IMR-90 (cell line): ENCODE measurements around the gene OAS3.

Source experiments
- BHLHE40 ChIP-seq: fragments of 150-350 bp; IDR thresholded peaks from 2 replicates; pipeline ENCODE4 v1.6.1; 2016; ENCODE audit warnings: mild to moderate bottlenecking, low read depth, low read length
- CEBPB ChIP-seq: IDR thresholded peaks from 2 replicates; pipeline ENCODE4 v1.6.1; 2012; ENCODE audit warnings: low read depth, low read length, improper control_type of control experiment
- ELK1 ChIP-seq: fragments of 150-350 bp; IDR thresholded peaks from 2 replicates; pipeline ENCODE4 v1.6.1; 2016; ENCODE audit warnings: low read depth, mild to moderate bottlenecking, low read length, moderate library complexity, borderline replicate concordance
- FOS ChIP-seq: fragments of 150-350 bp; IDR thresholded peaks from 2 replicates; pipeline ENCODE4 v1.6.1; 2016; ENCODE audit warnings: low read depth, low read length
- MAFK ChIP-seq: IDR thresholded peaks from 2 replicates; pipeline ENCODE4 v1.6.1; 2012; ENCODE audit warnings: low read depth, low read length, improper control_type of control experiment
- MAZ ChIP-seq: IDR thresholded peaks from 2 replicates; pipeline ENCODE4 v1.6.1; 2012; ENCODE audit warnings: low read depth, mild to moderate bottlenecking, low read length, improper control_type of control experiment, moderate library complexity, borderline replicate concordance
- MXI1 ChIP-seq: IDR thresholded peaks from 2 replicates; pipeline ENCODE4 v1.6.1; 2012; ENCODE audit warnings: low read depth, mild to moderate bottlenecking, low read length, moderate library complexity, borderline replicate concordance
- NFE2L2 ChIP-seq: fragments of 150-350 bp; IDR thresholded peaks from 2 replicates; pipeline ENCODE4 v1.6.1; 2016; ENCODE audit warnings: low read depth, mild to moderate bottlenecking, low read length
- POLR2A ChIP-seq: IDR thresholded peaks from 2 replicates; pipeline ENCODE4 v1.6.1; 2012; ENCODE audit warnings: mild to moderate bottlenecking, low read depth, low read length
- RAD21 ChIP-seq: IDR thresholded peaks from 2 replicates; pipeline ENCODE4 v1.6.1; 2012; ENCODE audit warnings: low read length, improper control_type of control experiment
- RCOR1 ChIP-seq: IDR thresholded peaks from 2 replicates; pipeline ENCODE4 v1.6.1; 2012; ENCODE audit warnings: mild to moderate bottlenecking, low read length, improper control_type of control experiment; ENCODE audit not compliant: insufficient replicate concordance
- RFX5 ChIP-seq: IDR thresholded peaks from 2 replicates; pipeline ENCODE4 v1.8.0; 2012; ENCODE audit warnings: low read depth, mild to moderate bottlenecking, low read length, moderate library complexity
- SMC3 ChIP-seq: fragments of 150-350 bp; IDR thresholded peaks from 2 replicates; pipeline ENCODE4 v1.6.1; 2016; ENCODE audit warnings: low read depth, mild to moderate bottlenecking, antibody characterized with exemption, low read length, moderate library complexity
- TF ChIP-seq, protein P1 (sequence below): conservative IDR thresholded peaks from 2 replicates; pipeline ENCODE4 v1.5.1; 2012; ENCODE audit warnings: mild to moderate bottlenecking, low read depth, low read length, improper control_type of control experiment

GRCh38 chr12:112998987-112999767 lies 60.9 kb downstream of the OAS3 start:
- TF ChIP-seq CEBPB (no peak), POLR2A (no peak), RCOR1 (no peak), RFX5 (no peak), MAFK (no peak), SMC3 (no peak), RAD21 (no peak), FOS (no peak), MAZ (no peak), BHLHE40 (no peak), MXI1 (no peak), ELK1 (no peak), NFE2L2 (no peak)
- TF ChIP-seq, protein P1, sequence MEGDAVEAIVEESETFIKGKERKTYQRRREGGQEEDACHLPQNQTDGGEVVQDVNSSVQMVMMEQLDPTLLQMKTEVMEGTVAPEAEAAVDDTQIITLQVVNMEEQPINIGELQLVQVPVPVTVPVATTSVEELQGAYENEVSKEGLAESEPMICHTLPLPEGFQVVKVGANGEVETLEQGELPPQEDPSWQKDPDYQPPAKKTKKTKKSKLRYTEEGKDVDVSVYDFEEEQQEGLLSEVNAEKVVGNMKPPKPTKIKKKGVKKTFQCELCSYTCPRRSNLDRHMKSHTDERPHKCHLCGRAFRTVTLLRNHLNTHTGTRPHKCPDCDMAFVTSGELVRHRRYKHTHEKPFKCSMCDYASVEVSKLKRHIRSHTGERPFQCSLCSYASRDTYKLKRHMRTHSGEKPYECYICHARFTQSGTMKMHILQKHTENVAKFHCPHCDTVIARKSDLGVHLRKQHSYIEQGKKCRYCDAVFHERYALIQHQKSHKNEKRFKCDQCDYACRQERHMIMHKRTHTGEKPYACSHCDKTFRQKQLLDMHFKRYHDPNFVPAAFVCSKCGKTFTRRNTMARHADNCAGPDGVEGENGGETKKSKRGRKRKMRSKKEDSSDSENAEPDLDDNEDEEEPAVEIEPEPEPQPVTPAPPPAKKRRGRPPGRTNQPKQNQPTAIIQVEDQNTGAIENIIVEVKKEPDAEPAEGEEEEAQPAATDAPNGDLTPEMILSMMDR, result no peak
